ENCODE results near the gene SLC8A1.

DNA sequence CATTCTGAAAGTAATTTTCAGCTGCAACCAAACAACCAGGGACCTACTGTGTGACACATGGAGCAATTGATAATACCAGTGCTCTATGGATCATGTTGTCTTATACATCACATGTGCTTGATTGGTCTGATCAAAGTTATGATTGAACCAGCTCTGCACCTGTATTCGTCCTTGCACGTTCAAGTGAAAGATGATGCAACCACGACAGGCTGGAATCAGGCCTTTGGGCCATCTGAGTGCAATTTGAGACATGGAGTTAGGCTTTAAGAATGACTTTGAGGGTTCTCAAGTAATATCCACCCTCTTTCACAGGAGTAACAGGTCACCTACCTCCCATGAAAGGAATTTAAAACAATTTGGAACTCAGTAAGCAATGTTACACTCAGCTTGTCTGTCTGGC lies 165.2 kb downstream of the SLC8A1 start:
- TF ChIP-seq, protein P1, sequence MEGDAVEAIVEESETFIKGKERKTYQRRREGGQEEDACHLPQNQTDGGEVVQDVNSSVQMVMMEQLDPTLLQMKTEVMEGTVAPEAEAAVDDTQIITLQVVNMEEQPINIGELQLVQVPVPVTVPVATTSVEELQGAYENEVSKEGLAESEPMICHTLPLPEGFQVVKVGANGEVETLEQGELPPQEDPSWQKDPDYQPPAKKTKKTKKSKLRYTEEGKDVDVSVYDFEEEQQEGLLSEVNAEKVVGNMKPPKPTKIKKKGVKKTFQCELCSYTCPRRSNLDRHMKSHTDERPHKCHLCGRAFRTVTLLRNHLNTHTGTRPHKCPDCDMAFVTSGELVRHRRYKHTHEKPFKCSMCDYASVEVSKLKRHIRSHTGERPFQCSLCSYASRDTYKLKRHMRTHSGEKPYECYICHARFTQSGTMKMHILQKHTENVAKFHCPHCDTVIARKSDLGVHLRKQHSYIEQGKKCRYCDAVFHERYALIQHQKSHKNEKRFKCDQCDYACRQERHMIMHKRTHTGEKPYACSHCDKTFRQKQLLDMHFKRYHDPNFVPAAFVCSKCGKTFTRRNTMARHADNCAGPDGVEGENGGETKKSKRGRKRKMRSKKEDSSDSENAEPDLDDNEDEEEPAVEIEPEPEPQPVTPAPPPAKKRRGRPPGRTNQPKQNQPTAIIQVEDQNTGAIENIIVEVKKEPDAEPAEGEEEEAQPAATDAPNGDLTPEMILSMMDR (IDR thresholded peaks at IDR 0.05), result no peak
- TF ChIP-seq POLR2A (IDR thresholded peaks at IDR 0.05) (no peak), POLR2AphosphoS5 (IDR thresholded peaks at IDR 0.05) (no peak)

All from breast epithelium (tissue), 3 donors.